Neuronal stem cell (in vitro differentiated cells): ENCODE measurements around the gene RUNX2.
A peak's percentile ranks its signal among the peaks of the same experiment; 100 is the strongest.

Experiments used
- DNase-seq: peaks from one replicate; pipeline ENCODE4 v3.0.0-alpha.2; 2013; ENCODE audit warnings: low spot score
- H2AFZ ChIP-seq: one replicate; pipeline ENCODE4 v1.6.1; 2013; ENCODE audit warnings: mild to moderate bottlenecking, low read length, inconsistent platforms
- H2AK5ac ChIP-seq: 2 replicates; pipeline ENCODE4 v1.6.1; 2013; ENCODE audit warnings: low read depth, mild to moderate bottlenecking, inconsistent platforms, low read length, moderate library complexity, mixed read lengths
- H2BK120ac ChIP-seq: 2 replicates; pipeline ENCODE4 v1.6.1; 2013; ENCODE audit warnings: low read depth, mild to moderate bottlenecking, inconsistent platforms, low read length, moderate library complexity, mixed read lengths
- H2BK12ac ChIP-seq: one replicate; pipeline ENCODE4 v1.6.1; 2013; ENCODE audit warnings: low read length, inconsistent platforms
- H2BK15ac ChIP-seq: 2 replicates; pipeline ENCODE4 v1.6.1; 2013; ENCODE audit warnings: mild to moderate bottlenecking, low read length, inconsistent platforms, mixed read lengths
- H2BK5ac ChIP-seq: one replicate; pipeline ENCODE4 v1.6.1; 2013; ENCODE audit warnings: inconsistent platforms, mild to moderate bottlenecking, low read length, moderate library complexity
- H3K14ac ChIP-seq: one replicate; pipeline ENCODE4 v1.6.1; 2013; ENCODE audit warnings: low read length, inconsistent platforms
- H3K18ac ChIP-seq: 2 replicates; pipeline ENCODE4 v1.6.1; 2013; ENCODE audit warnings: low read length, inconsistent platforms
- H3K23ac ChIP-seq: 2 replicates; pipeline ENCODE4 v1.6.1; 2013; ENCODE audit warnings: low read depth, mild to moderate bottlenecking, mixed read lengths, low read length, inconsistent platforms; ENCODE audit not compliant: poor library complexity
- H3K27ac ChIP-seq: replicated peaks from 3 replicates; pipeline ENCODE4 v1.5.1; 2013; ENCODE audit warnings: low read length, inconsistent platforms
- H3K27me3 ChIP-seq, 3 experiments: 2 replicates each; pipeline ENCODE4 v1.6.1; 2013; ENCODE audit warnings: low read length in 3 of 3, mild to moderate bottlenecking in 2 of 3, inconsistent platforms in 1 of 3, low read depth in 1 of 3, mixed read lengths in 1 of 3, moderate library complexity in 1 of 3; ENCODE audit not compliant: control insufficient read depth in 3 of 3, insufficient read depth in 3 of 3
- H3K36me3 ChIP-seq, 2 donors: replicated peaks in 1 of 2; 2 replicates each; pipeline ENCODE4 v1.6.1; 2013; ENCODE audit warnings: low read length in 2 of 2; ENCODE audit not compliant: control insufficient read depth in 2 of 2, insufficient read depth in 2 of 2
- H3K4ac ChIP-seq: 2 replicates; pipeline ENCODE4 v1.6.1; 2013; ENCODE audit warnings: inconsistent platforms, mild to moderate bottlenecking, low read length, moderate library complexity
- H3K4me1 ChIP-seq, 2 donors: 1 replicate in 1 of 2; 2 replicates in 1 of 2; pipeline ENCODE4 v1.6.1; 2013; ENCODE audit warnings: low read length in 2 of 2, low read depth in 1 of 2; ENCODE audit not compliant: control insufficient read depth in 2 of 2, insufficient read depth in 1 of 2
- H3K4me2 ChIP-seq: one replicate; pipeline ENCODE4 v1.6.1; 2013; ENCODE audit warnings: mild to moderate bottlenecking, low read length, inconsistent platforms; ENCODE audit not compliant: insufficient read depth, poor library complexity, severe bottlenecking
- H3K4me3 ChIP-seq, 2 donors: 2 replicates each; pipeline ENCODE4 v1.5.1; 2013; ENCODE audit warnings: low read length in 2 of 2, mild to moderate bottlenecking in 2 of 2, inconsistent platforms in 1 of 2, moderate library complexity in 1 of 2
- H3K79me1 ChIP-seq: one replicate; pipeline ENCODE4 v1.6.1; 2013; ENCODE audit warnings: low read depth, mild to moderate bottlenecking, inconsistent platforms, low read length, moderate library complexity
- H3K9ac ChIP-seq: one replicate; pipeline ENCODE4 v1.6.1; 2013; ENCODE audit warnings: mild to moderate bottlenecking, low read depth, low read length, inconsistent platforms; ENCODE audit not compliant: poor library complexity
- H3K9me3 ChIP-seq, 2 donors: replicated peaks in 1 of 2; 2 replicates each; pipeline versions ENCODE3 to v1.6.1; 2013; ENCODE audit warnings: low read length in 2 of 2, mild to moderate bottlenecking in 2 of 2, inconsistent platforms in 1 of 2, low read depth in 1 of 2, mixed read lengths in 1 of 2, moderate library complexity in 1 of 2; ENCODE audit not compliant: control insufficient read depth in 2 of 2, insufficient read depth in 1 of 2
- H4K8ac ChIP-seq: one replicate; pipeline ENCODE4 v1.6.1; 2013; ENCODE audit warnings: low read depth, mild to moderate bottlenecking, inconsistent platforms, low read length, moderate library complexity
- H4K91ac ChIP-seq: one replicate; pipeline ENCODE4 v1.6.1; 2013; ENCODE audit warnings: low read length, low read depth, mild to moderate bottlenecking, inconsistent platforms; ENCODE audit not compliant: poor library complexity
- WGBS, 2 donors: extraction: QIAGEN DNeasy Blood & Tissue Kit; methylation state at CpG; one replicate each; pipeline ENCODE4 v1.1.7; 2013; ENCODE audit warnings: missing lambda C conversion rate in 2 of 2, mixed read lengths in 1 of 2; ENCODE audit not compliant: insufficient read length in 2 of 2, insufficient replicate concordance in 1 of 2; ENCODE audit errors: extremely low coverage in 2 of 2; 5-methylcytosine and 5-hydroxymethylcytosine counted together

The RUNX2 gene

DNA sequence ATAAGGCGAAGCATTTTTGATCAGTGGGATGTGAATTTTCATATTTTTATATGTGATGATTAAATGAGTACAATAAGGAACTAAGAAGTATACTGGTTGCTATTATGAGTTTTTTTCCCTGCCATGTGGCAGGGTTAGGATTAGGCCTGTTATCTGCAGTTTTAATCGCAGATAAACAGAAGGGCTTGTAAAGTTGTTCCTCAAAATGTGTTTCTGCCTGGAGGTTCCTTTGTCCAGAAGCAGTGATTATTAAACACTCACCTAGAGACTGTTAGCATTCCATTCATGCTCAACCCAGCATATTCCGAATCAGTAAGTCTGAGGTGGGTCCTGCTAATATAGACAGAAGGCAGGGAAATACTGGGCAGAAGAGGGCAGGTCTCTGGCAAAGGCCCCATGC is 371.5 kb downstream of the RUNX2 start:
- Histone ChIP-seq H4K91ac (no peak overlapping the region), H3K79me1 (no peaks in the 10 kb centered on the region), H3K23ac (no peak overlapping the region), H2BK15ac (no peak overlapping the region), H3K4me1 (peaks cover 3 to 9% of the 10 kb centered on the region in 2 donors), H2BK12ac (no peak overlapping the region), H3K4me3 (no peak overlapping the region), H3K4ac (no peak overlapping the region), H3K9ac (no peak overlapping the region), H2BK120ac (no peak overlapping the region), H2AK5ac (no peak overlapping the region), H3K18ac (no peak overlapping the region), H3K9me3 (peaks cover 0 to 3% of the 10 kb centered on the region in 2 donors), H3K4me2 (no peak overlapping the region), H2AFZ (no peak overlapping the region), H3K27ac (no peak overlapping the region), H3K36me3 (no peaks in the 10 kb centered on the region), H3K14ac (no peak overlapping the region), H4K8ac (no peak overlapping the region), H3K27me3 (peaks cover 0 to 14% (median 0%) of the 10 kb centered on the region in 3 experiments), H2BK5ac (no peak overlapping the region)
- no peak for DNase-seq
- WGBS, 2 donors: no CpG with 5 or more reads among the region's 3 CpGs

DNA sequence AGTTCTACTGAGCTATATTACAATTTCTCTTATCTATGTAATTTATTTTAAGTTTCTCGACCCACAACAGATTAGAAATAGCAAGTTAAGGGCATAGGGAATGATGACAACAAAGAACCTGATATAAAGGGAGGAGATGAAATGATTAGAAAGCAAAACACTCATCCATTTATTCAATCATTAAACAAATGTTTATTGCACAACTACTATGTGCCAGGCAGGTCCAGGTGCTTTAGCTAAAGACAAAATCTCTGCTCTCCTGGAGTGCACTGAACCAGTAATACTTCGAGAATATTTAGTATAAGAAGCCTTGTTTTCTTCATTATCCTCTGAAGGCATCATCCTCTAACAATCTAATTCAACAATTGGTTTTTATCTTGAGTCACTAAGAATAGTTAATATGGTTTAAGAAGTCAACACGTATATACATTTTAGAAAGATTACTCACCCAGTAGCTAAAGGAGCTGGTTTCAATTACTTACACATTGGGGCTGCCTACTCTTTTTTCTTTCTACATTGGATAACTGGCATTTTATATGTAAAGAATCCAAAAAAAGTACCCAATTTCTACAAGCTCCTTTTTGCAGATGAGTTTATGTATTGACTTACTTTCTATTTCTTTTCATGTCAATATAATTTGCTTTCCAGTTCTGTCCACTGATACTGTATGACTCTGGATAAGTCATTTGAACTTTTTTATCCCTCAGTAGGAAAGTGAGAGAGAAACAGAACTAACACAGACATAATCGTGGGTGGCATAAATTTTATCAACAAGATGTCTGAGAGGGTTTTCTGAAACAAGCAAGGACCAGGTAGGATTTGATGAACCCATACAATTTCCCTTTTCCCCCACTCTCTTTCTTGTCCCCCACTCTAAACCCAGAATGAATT is 375.0 kb downstream of the RUNX2 start:
- no peak overlapping the region for H2BK15ac ChIP-seq
- no CpG with 5 or more reads among the region's 4 CpGs for WGBS, 2 donors
- H3K18ac ChIP-seq: no peak overlapping the region
- H4K8ac ChIP-seq: no peak overlapping the region
- H3K4me2 ChIP-seq: no peak overlapping the region
- no peak overlapping the region for H2BK12ac ChIP-seq
- H3K9me3 ChIP-seq: peaks cover 0 to 3% of the 10 kb centered on the region in 2 donors
- H2AK5ac ChIP-seq: no peak overlapping the region
- no peak overlapping the region for H3K27ac ChIP-seq
- no peaks in the 10 kb centered on the region for H3K79me1 ChIP-seq
- H3K9ac ChIP-seq: no peak overlapping the region
- no peaks in the 10 kb centered on the region for H3K36me3 ChIP-seq
- no peak overlapping the region for H2AFZ ChIP-seq
- no peak overlapping the region for H3K4ac ChIP-seq
- no peak for DNase-seq
- no peak overlapping the region for H3K4me3 ChIP-seq
- H2BK5ac ChIP-seq: no peak overlapping the region
- H3K27me3 ChIP-seq: peaks cover 0 to 7% (median 0%) of the 10 kb centered on the region in 3 experiments
- H3K23ac ChIP-seq: no peak overlapping the region
- no peaks in the 10 kb centered on the region for H3K4me1 ChIP-seq
- H3K14ac ChIP-seq: no peak overlapping the region
- no peak overlapping the region for H4K91ac ChIP-seq
- no peak overlapping the region for H2BK120ac ChIP-seq

GRCh38 chr6:45704056-45704800 is 376.1 kb downstream of the RUNX2 start:
- Histone ChIP-seq H3K23ac (no peak overlapping the region), H2AK5ac (no peak overlapping the region), H3K4me3 (no peak overlapping the region), H2BK15ac (no peak overlapping the region), H2BK5ac (no peak overlapping the region), H4K8ac (no peak overlapping the region), H3K27me3 (peaks cover 0 to 4% (median 0%) of the 10 kb centered on the region in 3 experiments), H3K9ac (no peak overlapping the region), H3K4ac (no peak overlapping the region), H2BK12ac (no peak overlapping the region), H3K4me2 (no peak overlapping the region), H2AFZ (peak overlapping the region; percentile 45), H3K36me3 (no peaks in the 10 kb centered on the region), H3K27ac (no peak overlapping the region), H2BK120ac (no peak overlapping the region), H3K4me1 (no peaks in the 10 kb centered on the region), H3K18ac (no peak overlapping the region), H3K14ac (no peak overlapping the region), H3K79me1 (no peaks in the 10 kb centered on the region), H4K91ac (no peak overlapping the region), H3K9me3 (no peaks in the 10 kb centered on the region)
- no peak for DNase-seq
- no CpG with 5 or more reads among the region's 3 CpGs for WGBS, 2 donors
